Immature natural killer cell (primary cell): Measurements from ENCODE around the gene OR5T2. TPM values are rescaled to one million over a fixed set of nuclear protein-coding genes. Genes with fewer than 3 reads are reported as not detected.
"Not testable (repeated sequence)": the region's sequence is repeated elsewhere in the genome, so short reads cannot be mapped to it uniquely, and the experiment has no call there.

Experiments used
- DNase-seq, 3 donors: peaks; one replicate each; pipeline ENCODE4 v3.0.0; 2022; ENCODE audit warnings: mixed read lengths in 1 of 3
- H3K27ac Mint-ChIP-seq, 6 donors: one replicate each; pipeline ENCODE4 v1.8.0; 2020; ENCODE audit warnings: mixed read lengths in 6 of 6, mild to moderate bottlenecking in 5 of 6, inconsistent platforms in 4 of 6, moderate library complexity in 3 of 6
- H3K27me3 Mint-ChIP-seq, 3 donors: one replicate each; pipeline ENCODE4 v1.8.0; 2020 to 2021; ENCODE audit warnings: low read depth in 3 of 3, mild to moderate bottlenecking in 3 of 3, mixed read lengths in 3 of 3, moderate library complexity in 3 of 3, inconsistent platforms in 1 of 3
- H3K36me3 Mint-ChIP-seq, 3 donors: one replicate each; pipeline ENCODE4 v1.8.0; 2020; ENCODE audit warnings: mixed read lengths in 3 of 3, inconsistent platforms in 2 of 3, mild to moderate bottlenecking in 2 of 3
- H3K4me1 Mint-ChIP-seq, 2 donors: one replicate each; pipeline ENCODE4 v1.8.0; 2020; ENCODE audit warnings: inconsistent platforms in 2 of 2, mild to moderate bottlenecking in 2 of 2, mixed read lengths in 2 of 2, moderate library complexity in 1 of 2
- H3K4me3 Mint-ChIP-seq, 5 donors: one replicate each; pipeline ENCODE4 v1.8.0; 2020; ENCODE audit warnings: mild to moderate bottlenecking in 5 of 5, mixed read lengths in 5 of 5, inconsistent platforms in 3 of 5, moderate library complexity in 3 of 5
- H3K9me3 Mint-ChIP-seq, 6 donors: one replicate each; pipeline ENCODE4 v1.8.0; 2020; ENCODE audit warnings: mild to moderate bottlenecking in 6 of 6, mixed read lengths in 6 of 6, inconsistent platforms in 4 of 6, moderate library complexity in 3 of 6
- polyA plus RNA-seq, 3 donors: library from polyadenylated mRNA; unstranded; fragments of 300-500 nt; fragmentation: Illumina TruSeq; gene quantifications; one replicate each; pipeline ENCODE4 v1.2.3, GENCODE V29; 2021

OR5T2 gene
- not detected for polyA plus RNA-seq

DNA sequence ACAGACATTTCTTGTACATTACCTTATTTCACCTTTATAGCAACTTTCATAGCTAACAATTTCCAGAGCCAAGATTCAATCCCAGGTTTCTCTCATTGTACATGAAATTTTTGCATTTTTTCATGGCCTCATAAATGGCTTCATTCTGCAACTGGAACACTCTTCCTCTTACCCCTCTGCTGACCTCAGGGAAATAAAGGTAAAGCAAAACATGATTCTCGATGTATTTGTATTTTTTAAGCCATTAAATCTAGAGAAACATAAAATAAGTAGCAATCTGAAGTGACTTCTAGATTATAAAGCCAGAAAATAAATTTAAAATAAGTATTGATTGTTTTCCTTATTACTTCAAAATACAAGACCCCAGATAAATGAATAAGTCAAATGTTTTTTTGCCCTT lies at the start of gene OR5T2:
Gene OR5T2 (minus strand): TSS at position 101 of the 400 bp plus-strand sequence. CDS start 1,193 bp downstream, outside the sequence.
- no peak within 1 kb of the TSS for H3K27ac Mint-ChIP-seq
- DNase-seq: no peak
- no peaks in the 10 kb centered on the region for H3K27me3 Mint-ChIP-seq
- H3K9me3 Mint-ChIP-seq: peaks cover 7 to 55% (median 32%) of the 10 kb centered on the region in 6 donors
- no peaks in the 10 kb centered on the region for H3K36me3 Mint-ChIP-seq
- no peaks in the 10 kb centered on the region for H3K4me1 Mint-ChIP-seq
- H3K4me3 Mint-ChIP-seq: no peak within 1 kb of the TSS

GRCh38 chr11:56273854-56274253 lies 39.8 kb upstream of the OR5T2 start, which contains the start of gene OR5T1:
Gene OR5T1 (plus strand): TSS chr11:56274154. CDS start chr11:56275639, 1,485 bp downstream.
- Mint-ChIP-seq H3K36me3 (no peaks in the 10 kb centered on the region), H3K27ac (no peak within 1 kb of the TSS), H3K27me3 (no peaks in the 10 kb centered on the region), H3K9me3 (peaks cover 11 to 52% (median 32%) of the 10 kb centered on the region in 6 donors), H3K4me1 (no peaks in the 10 kb centered on the region), H3K4me3 (no peak within 1 kb of the TSS)
- DNase-seq: no peak

DNA sequence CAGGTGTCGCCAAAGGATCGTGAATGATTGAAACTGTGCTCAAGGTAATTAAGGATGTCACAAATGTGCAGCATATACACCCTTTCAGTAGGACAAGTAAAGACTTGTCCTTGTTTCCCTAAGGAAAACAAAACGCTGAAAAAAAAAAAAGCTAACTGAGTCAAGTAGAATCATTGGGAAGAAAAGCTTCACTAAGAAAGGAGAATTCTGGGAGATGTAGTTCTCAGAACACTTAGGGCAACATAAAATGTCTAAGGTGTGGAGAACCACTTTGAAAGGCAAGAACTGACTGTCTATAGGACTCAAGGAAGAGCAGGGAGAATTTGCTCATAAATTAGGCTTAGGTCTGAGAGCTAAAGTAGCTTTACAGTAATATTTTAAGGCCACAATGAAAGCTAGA lies 37.0 kb upstream of the OR5T2 start:
- no peaks in the 10 kb centered on the region for H3K4me1 Mint-ChIP-seq
- DNase-seq: no peak
- peaks cover 8 to 50% (median 35%) of the 10 kb centered on the region in 6 donors for H3K9me3 Mint-ChIP-seq
- H3K36me3 Mint-ChIP-seq: no peaks in the 10 kb centered on the region
- no peak overlapping the region for H3K4me3 Mint-ChIP-seq
- no peaks in the 10 kb centered on the region for H3K27me3 Mint-ChIP-seq
- no peak overlapping the region for H3K27ac Mint-ChIP-seq

- H3K27ac Mint-ChIP-seq: no peak within 1 kb of the TSS
- no peaks in the 10 kb centered on the region for H3K4me1 Mint-ChIP-seq
- H3K27me3 Mint-ChIP-seq: no peaks in the 10 kb centered on the region
- peaks cover 13 to 43% (median 29%) of the 10 kb centered on the region in 6 donors for H3K9me3 Mint-ChIP-seq
- no peak within 1 kb of the TSS for H3K4me3 Mint-ChIP-seq
- no peak for DNase-seq
- no peaks in the 10 kb centered on the region for H3K36me3 Mint-ChIP-seq
These were observed 17.9 kb upstream of the OR5T2 start, which contains the start of gene OR5T3 for GRCh38 chr11:56251954-56252353. Gene OR5T3 (plus strand): TSS chr11:56252254. CDS start chr11:56252254, 0 bp downstream.

DNA sequence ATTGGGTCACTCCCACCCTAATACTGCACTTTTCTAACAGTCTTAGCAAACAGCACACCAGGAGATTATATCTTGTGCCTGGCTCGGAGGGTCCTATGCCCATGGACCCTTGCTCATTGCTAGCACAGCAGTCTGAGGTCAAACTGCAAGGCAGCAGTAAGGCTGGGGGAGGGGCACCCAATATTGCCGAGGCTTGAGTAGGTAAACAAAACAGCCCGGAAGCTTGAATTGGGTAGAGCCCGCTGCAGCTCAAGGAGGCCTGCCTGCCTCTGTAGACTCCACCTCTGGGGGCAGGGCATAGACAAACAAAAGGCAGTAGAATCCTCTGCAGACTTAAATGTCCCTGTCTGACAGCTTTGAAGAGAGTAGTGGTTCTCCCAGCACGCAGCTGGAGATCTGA lies 14.3 kb downstream of the OR5T2 start:
- not testable (repeated sequence) for H3K36me3 Mint-ChIP-seq, H3K27ac Mint-ChIP-seq
- peaks cover 19 to 65% (median 54%) of the 10 kb centered on the region in 6 donors for H3K9me3 Mint-ChIP-seq

DNA sequence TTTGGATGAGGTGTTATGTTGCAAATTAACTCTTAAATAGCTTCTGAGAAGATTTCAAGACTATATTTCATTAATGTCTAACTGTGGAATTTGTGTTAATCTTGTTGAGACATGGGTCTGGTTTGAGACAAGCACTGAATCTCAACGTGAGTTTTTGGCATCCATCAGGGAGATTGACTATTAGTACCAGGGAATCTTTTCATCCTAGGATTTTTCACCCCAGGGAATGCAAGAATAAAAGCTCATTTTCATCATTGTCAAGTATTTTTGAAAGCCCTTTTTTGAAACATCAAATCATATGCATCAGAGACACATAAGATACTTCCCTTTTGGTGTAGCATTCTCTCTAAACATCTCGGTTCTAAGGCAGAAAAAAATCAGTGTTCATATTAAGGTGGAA lies 19.5 kb downstream of the OR5T2 start:
- no peak for DNase-seq
- Mint-ChIP-seq H3K4me3 (no peak overlapping the region), H3K27me3 (no peaks in the 10 kb centered on the region), H3K4me1 (no peaks in the 10 kb centered on the region), H3K9me3 (peaks cover 11 to 77% (median 50%) of the 10 kb centered on the region in 6 donors), H3K27ac (no peak overlapping the region), H3K36me3 (peaks cover 0 to 10% (median 7%) of the 10 kb centered on the region in 3 donors)

More for the DNA sequence above, 14.3 kb downstream of the OR5T2 start:
- DNase-seq, H3K4me3 Mint-ChIP-seq, H3K4me1 Mint-ChIP-seq, H3K27me3 Mint-ChIP-seq: not testable (repeated sequence)

- Mint-ChIP-seq H3K4me1 (no peaks in the 10 kb centered on the region), H3K4me3 (no peak overlapping the region), H3K27ac (no peak overlapping the region), H3K9me3 (peaks cover 12 to 51% (median 31%) of the 10 kb centered on the region in 6 donors), H3K36me3 (peaks cover 0 to 6% (median 6%) of the 10 kb centered on the region in 3 donors), H3K27me3 (peaks cover 0 to 2% (median 0%) of the 10 kb centered on the region in 3 donors)
- DNase-seq: no peak
These were observed 26.3 kb downstream of the OR5T2 start for GRCh38 chr11:56207790-56208189.

GRCh38 chr11:56197367-56197766 lies 36.7 kb downstream of the OR5T2 start:
- no peaks in the 10 kb centered on the region for H3K36me3 Mint-ChIP-seq

GRCh38 chr11:56196705-56197104 lies 37.4 kb downstream of the OR5T2 start:
- Mint-ChIP-seq H3K9me3 (peaks cover 4 to 60% (median 21%) of the 10 kb centered on the region in 6 donors), H3K4me3 (no peak overlapping the region), H3K36me3 (no peaks in the 10 kb centered on the region), H3K4me1 (no peaks in the 10 kb centered on the region), H3K27ac (no peak overlapping the region), H3K27me3 (peaks cover 0 to 1% (median 0%) of the 10 kb centered on the region in 3 donors)
- DNase-seq: no peak

More at GRCh38 chr11:56197367-56197766, 36.7 kb downstream of the OR5T2 start:
- H3K9me3 Mint-ChIP-seq: peaks cover 4 to 61% (median 22%) of the 10 kb centered on the region in 6 donors
- no peaks in the 10 kb centered on the region for H3K4me1 Mint-ChIP-seq
- H3K27ac Mint-ChIP-seq: no peak overlapping the region
- H3K27me3 Mint-ChIP-seq: peaks cover 0 to 1% (median 0%) of the 10 kb centered on the region in 3 donors
- no peak for DNase-seq
- no peak overlapping the region for H3K4me3 Mint-ChIP-seq

DNA sequence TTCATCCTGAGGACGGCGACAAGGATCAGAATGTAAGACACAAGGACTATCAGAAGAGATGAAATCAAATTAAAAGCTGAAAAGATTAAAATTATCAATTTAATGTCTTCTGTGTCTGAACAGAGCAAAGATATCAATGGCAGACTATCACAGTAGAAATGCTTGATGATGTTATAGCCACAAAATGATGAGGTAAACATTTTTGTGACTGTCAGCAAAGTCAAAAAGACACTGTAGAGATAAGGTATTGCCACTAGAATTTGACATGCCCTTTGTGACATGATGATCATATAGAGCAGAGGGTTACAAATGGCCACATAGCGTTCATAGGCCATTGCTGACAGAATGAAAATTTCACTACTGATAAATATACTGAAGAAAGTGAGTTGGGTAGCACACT lies 45.5 kb downstream of the OR5T2 start:
- no peak for DNase-seq
- Mint-ChIP-seq H3K27ac (no peak overlapping the region), H3K4me1 (no peaks in the 10 kb centered on the region), H3K36me3 (no peaks in the 10 kb centered on the region), H3K9me3 (peaks cover 4 to 53% (median 26%) of the 10 kb centered on the region in 6 donors), H3K27me3 (peaks cover 0 to 2% (median 2%) of the 10 kb centered on the region in 3 donors), H3K4me3 (no peak overlapping the region)

DNA sequence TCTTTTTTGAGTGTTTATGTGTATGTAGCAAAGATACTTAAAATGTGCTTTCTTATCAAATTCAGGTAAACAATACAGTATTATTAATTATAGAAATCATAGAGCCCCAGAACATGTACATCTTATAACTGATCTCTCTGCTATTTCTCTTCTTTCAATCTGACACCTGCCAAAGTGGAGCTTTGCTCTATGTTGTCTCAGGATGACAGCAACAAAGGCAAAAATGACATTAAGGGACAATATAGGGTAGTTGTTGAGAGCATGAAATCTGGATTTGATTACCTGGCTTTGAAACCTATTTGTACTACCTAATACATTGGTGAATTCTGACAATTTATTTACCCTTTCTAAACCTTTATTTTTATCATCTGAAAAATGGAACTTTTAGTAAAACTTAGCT lies 50.6 kb downstream of the OR5T2 start:
- Mint-ChIP-seq H3K4me1 (no peaks in the 10 kb centered on the region), H3K27ac (no peak overlapping the region), H3K9me3 (peaks cover 11 to 45% (median 33%) of the 10 kb centered on the region in 6 donors), H3K36me3 (no peaks in the 10 kb centered on the region), H3K4me3 (no peak overlapping the region), H3K27me3 (peaks cover 0 to 2% (median 2%) of the 10 kb centered on the region in 3 donors)
- DNase-seq: no peak

Other genes with a start within 250 kb of the OR5T2 start
- gene OR5F1, start 239.6 kb downstream of the OR5T2 start, polyA plus RNA-seq: not detected
- not detected for gene OR5AS1, start 206.6 kb downstream of the OR5T2 start, polyA plus RNA-seq
- not detected for gene OR8I2, start 140.9 kb downstream of the OR5T2 start, polyA plus RNA-seq
- not detected for gene OR8H2, start 130.6 kb downstream of the OR5T2 start, polyA plus RNA-seq
- gene OR8H3, start 111.9 kb downstream of the OR5T2 start, polyA plus RNA-seq: not detected
- gene OR8J3, start 94.1 kb downstream of the OR5T2 start, polyA plus RNA-seq: not detected
- not detected for gene OR8K5, start 73.9 kb downstream of the OR5T2 start, polyA plus RNA-seq
- gene OR5J2, start 57.6 kb downstream of the OR5T2 start, polyA plus RNA-seq: not detected
- not detected for gene OR5T3, start 18.0 kb upstream of the OR5T2 start, polyA plus RNA-seq
- not detected for gene OR5T1, start 39.9 kb upstream of the OR5T2 start, polyA plus RNA-seq
- gene OR8H1, start 58.0 kb upstream of the OR5T2 start, polyA plus RNA-seq: not detected
- not detected for gene OR8K3, start 80.9 kb upstream of the OR5T2 start, polyA plus RNA-seq
- not detected for gene OR8K1, start 111.8 kb upstream of the OR5T2 start, polyA plus RNA-seq
- gene OR8J1, start 120.0 kb upstream of the OR5T2 start, polyA plus RNA-seq: not detected
- gene OR8U1, start 141.4 kb upstream of the OR5T2 start, polyA plus RNA-seq: not detected
- not detected for gene OR5AL1, start 178.4 kb upstream of the OR5T2 start, polyA plus RNA-seq
- gene OR5M3, start 239.1 kb upstream of the OR5T2 start, polyA plus RNA-seq: not detected